Immature natural killer cell (primary cell): ENCODE results near the gene ZDHHC24. TPM values are rescaled to one million over a fixed set of nuclear protein-coding genes. Genes with fewer than 3 reads are reported as not detected.

Experiments
- DNase-seq, 3 donors: peaks; one replicate each; pipeline ENCODE4 v3.0.0; 2022; ENCODE audit warnings: mixed read lengths in 1 of 3
- H3K27ac Mint-ChIP-seq, 6 donors: one replicate each; pipeline ENCODE4 v1.8.0; 2020; ENCODE audit warnings: mixed read lengths in 6 of 6, mild to moderate bottlenecking in 5 of 6, inconsistent platforms in 4 of 6, moderate library complexity in 3 of 6
- H3K27me3 Mint-ChIP-seq, 3 donors: one replicate each; pipeline ENCODE4 v1.8.0; 2020 to 2021; ENCODE audit warnings: low read depth in 3 of 3, mild to moderate bottlenecking in 3 of 3, mixed read lengths in 3 of 3, moderate library complexity in 3 of 3, inconsistent platforms in 1 of 3
- H3K36me3 Mint-ChIP-seq, 3 donors: one replicate each; pipeline ENCODE4 v1.8.0; 2020; ENCODE audit warnings: mixed read lengths in 3 of 3, inconsistent platforms in 2 of 3, mild to moderate bottlenecking in 2 of 3
- H3K4me1 Mint-ChIP-seq, 2 donors: one replicate each; pipeline ENCODE4 v1.8.0; 2020; ENCODE audit warnings: inconsistent platforms in 2 of 2, mild to moderate bottlenecking in 2 of 2, mixed read lengths in 2 of 2, moderate library complexity in 1 of 2
- H3K4me3 Mint-ChIP-seq, 5 donors: one replicate each; pipeline ENCODE4 v1.8.0; 2020; ENCODE audit warnings: mild to moderate bottlenecking in 5 of 5, mixed read lengths in 5 of 5, inconsistent platforms in 3 of 5, moderate library complexity in 3 of 5
- H3K9me3 Mint-ChIP-seq, 6 donors: one replicate each; pipeline ENCODE4 v1.8.0; 2020; ENCODE audit warnings: mild to moderate bottlenecking in 6 of 6, mixed read lengths in 6 of 6, inconsistent platforms in 4 of 6, moderate library complexity in 3 of 6
- polyA plus RNA-seq, 3 donors: library from polyadenylated mRNA; unstranded; fragments of 300-500 nt; fragmentation: Illumina TruSeq; gene quantifications; one replicate each; pipeline ENCODE4 v1.2.3, GENCODE V29; 2021

Gene ZDHHC24
- polyA plus RNA-seq, 3 donors from 2014 or later = 19.8 to 28.0 (median 24.7) TPM

- Mint-ChIP-seq H3K36me3 (peaks cover 0 to 4% (median 0%) of the 10 kb centered on the region in 3 donors), H3K4me3 (no peak overlapping the region), H3K9me3 (no peaks in the 10 kb centered on the region), H3K27me3 (peaks cover 0 to 11% (median 0%) of the 10 kb centered on the region in 3 donors), H3K27ac (no peak overlapping the region), H3K4me1 (peaks cover 0 to 5% of the 10 kb centered on the region in 2 donors)
- no peak for DNase-seq
These were observed 16.1 kb upstream of the ZDHHC24 start for GRCh38 chr11:66561975-66562248.

- DNase-seq = no peak
- no peak overlapping the region for H3K27ac Mint-ChIP-seq
- peaks cover 0 to 4% (median 0%) of the 10 kb centered on the region in 3 donors for H3K36me3 Mint-ChIP-seq
- no peaks in the 10 kb centered on the region for H3K9me3 Mint-ChIP-seq
- H3K4me1 Mint-ChIP-seq = peaks cover 0 to 4% of the 10 kb centered on the region in 2 donors
- no peak overlapping the region for H3K4me3 Mint-ChIP-seq
- H3K27me3 Mint-ChIP-seq = peaks cover 0 to 11% (median 0%) of the 10 kb centered on the region in 3 donors
These were observed 15.5 kb upstream of the ZDHHC24 start for GRCh38 chr11:66561178-66561974.

GRCh38 chr11:66559866-66560676 lies 14.2 kb upstream of the ZDHHC24 start:
- H3K9me3 Mint-ChIP-seq = no peaks in the 10 kb centered on the region
- no peak overlapping the region for H3K4me3 Mint-ChIP-seq
- peaks cover 0 to 4% of the 10 kb centered on the region in 2 donors for H3K4me1 Mint-ChIP-seq
- H3K36me3 Mint-ChIP-seq = peaks cover 0 to 4% (median 0%) of the 10 kb centered on the region in 3 donors
- H3K27ac Mint-ChIP-seq = no peak overlapping the region
- peaks cover 0 to 11% (median 0%) of the 10 kb centered on the region in 3 donors for H3K27me3 Mint-ChIP-seq
- no peak for DNase-seq

GRCh38 chr11:66559142-66559865 lies 13.5 kb upstream of the ZDHHC24 start:
- H3K27me3 Mint-ChIP-seq = peaks cover 0 to 11% (median 0%) of the 10 kb centered on the region in 3 donors
- DNase-seq = peak in 1 of 3 donors; percentile 14
- no peaks in the 10 kb centered on the region for H3K9me3 Mint-ChIP-seq
- peaks cover 0 to 4% of the 10 kb centered on the region in 2 donors for H3K4me1 Mint-ChIP-seq
- H3K27ac Mint-ChIP-seq = no peak overlapping the region
- H3K4me3 Mint-ChIP-seq = peak overlapping the region in 1 of 5 donors; percentile 29
- peaks cover 0 to 4% (median 0%) of the 10 kb centered on the region in 3 donors for H3K36me3 Mint-ChIP-seq

GRCh38 chr11:66557733-66558326 lies 12.0 kb upstream of the ZDHHC24 start:
- Mint-ChIP-seq H3K4me3 (no peak overlapping the region), H3K27me3 (peaks cover 0 to 11% (median 0%) of the 10 kb centered on the region in 3 donors), H3K36me3 (peaks cover 0 to 4% (median 0%) of the 10 kb centered on the region in 3 donors), H3K4me1 (peaks cover 0 to 4% of the 10 kb centered on the region in 2 donors), H3K9me3 (no peaks in the 10 kb centered on the region), H3K27ac (no peak overlapping the region)
- no peak for DNase-seq

GRCh38 chr11:66556086-66556485 lies 10.2 kb upstream of the ZDHHC24 start:
- no peak overlapping the region for H3K27ac Mint-ChIP-seq

GRCh38 chr11:66555416-66555815 lies 9.6 kb upstream of the ZDHHC24 start:
- Mint-ChIP-seq H3K36me3 (peaks cover 0 to 4% (median 0%) of the 10 kb centered on the region in 3 donors), H3K4me1 (peaks cover 0 to 4% of the 10 kb centered on the region in 2 donors), H3K27me3 (peaks cover 0 to 9% (median 0%) of the 10 kb centered on the region in 3 donors), H3K9me3 (no peaks in the 10 kb centered on the region), H3K4me3 (no peak overlapping the region), H3K27ac (no peak overlapping the region)
- DNase-seq = no peak

More at GRCh38 chr11:66556086-66556485, 10.2 kb upstream of the ZDHHC24 start:
- H3K4me3 Mint-ChIP-seq = no peak overlapping the region
- no peaks in the 10 kb centered on the region for H3K9me3 Mint-ChIP-seq
- DNase-seq = no peak
- H3K4me1 Mint-ChIP-seq = peaks cover 0 to 4% of the 10 kb centered on the region in 2 donors
- H3K27me3 Mint-ChIP-seq = peaks cover 0 to 11% (median 0%) of the 10 kb centered on the region in 3 donors
- H3K36me3 Mint-ChIP-seq = peaks cover 0 to 4% (median 0%) of the 10 kb centered on the region in 3 donors

- Mint-ChIP-seq H3K36me3 (peaks cover 0 to 4% (median 0%) of the 10 kb centered on the region in 3 donors), H3K4me1 (peaks cover 0 to 4% of the 10 kb centered on the region in 2 donors), H3K27ac (no peak overlapping the region), H3K9me3 (no peaks in the 10 kb centered on the region), H3K27me3 (peaks cover 0 to 9% (median 0%) of the 10 kb centered on the region in 3 donors), H3K4me3 (no peak overlapping the region)
- no peak for DNase-seq
These were observed 8.8 kb upstream of the ZDHHC24 start for GRCh38 chr11:66554602-66555001.

GRCh38 chr11:66550887-66551286 lies 5.0 kb upstream of the ZDHHC24 start:
- peaks cover 6 to 9% of the 10 kb centered on the region in 2 donors for H3K4me1 Mint-ChIP-seq
- H3K27me3 Mint-ChIP-seq = peaks cover 0 to 3% (median under 1%) of the 10 kb centered on the region in 3 donors
- no peak overlapping the region for H3K4me3 Mint-ChIP-seq
- H3K36me3 Mint-ChIP-seq = no peaks in the 10 kb centered on the region
- no peaks in the 10 kb centered on the region for H3K9me3 Mint-ChIP-seq
- no peak overlapping the region for H3K27ac Mint-ChIP-seq
- no peak for DNase-seq

GRCh38 chr11:66549696-66550095 lies 3.8 kb upstream of the ZDHHC24 start:
- no peak for DNase-seq
- H3K27ac Mint-ChIP-seq = no peak overlapping the region
- H3K36me3 Mint-ChIP-seq = no peaks in the 10 kb centered on the region
- no peaks in the 10 kb centered on the region for H3K9me3 Mint-ChIP-seq
- peaks cover 14 to 15% of the 10 kb centered on the region in 2 donors for H3K4me1 Mint-ChIP-seq
- H3K4me3 Mint-ChIP-seq = no peak overlapping the region
- peaks cover 0 to 3% (median 1%) of the 10 kb centered on the region in 3 donors for H3K27me3 Mint-ChIP-seq

- Mint-ChIP-seq H3K4me3 (peak overlapping the region in 3 of 5 donors; percentile 21 to 53 (median 39)), H3K9me3 (no peaks in the 10 kb centered on the region), H3K36me3 (no peaks in the 10 kb centered on the region), H3K27me3 (peaks cover 0 to 4% (median 3%) of the 10 kb centered on the region in 3 donors), H3K4me1 (peaks cover 20 to 21% of the 10 kb centered on the region in 2 donors), H3K27ac (peak overlapping the region in 2 of 6 donors; percentile 10 to 20)
- no peak for DNase-seq
These were observed 3.2 kb upstream of the ZDHHC24 start for GRCh38 chr11:66548774-66549630.

- Mint-ChIP-seq H3K36me3 (peaks cover 0 to 3% (median 0%) of the 10 kb centered on the region in 3 donors), H3K27ac (no peak overlapping the region), H3K9me3 (no peaks in the 10 kb centered on the region), H3K4me1 (peaks cover 30% of the 10 kb centered on the region in 2 donors), H3K27me3 (peaks cover 0 to 5% (median 3%) of the 10 kb centered on the region in 3 donors), H3K4me3 (peak overlapping the region in 2 of 5 donors; percentile 33 to 42)
- DNase-seq = no peak
These were observed 2.2 kb upstream of the ZDHHC24 start for GRCh38 chr11:66548041-66548440.
